B cell (primary cell): ENCODE measurements around the gene METRNL.

Experiments
- CTCF ChIP-seq: fragments of 200-600 bp; IDR thresholded peaks from one replicate; pipeline ENCODE4 v1.8.0; 2022; ENCODE audit warnings: antibody characterized with exemption, mild to moderate bottlenecking
- EZH2 ChIP-seq: IDR thresholded peaks from 2 replicates; pipeline ENCODE4 v1.6.1; 2012; ENCODE audit warnings: borderline replicate concordance, low read depth, mild to moderate bottlenecking, moderate library complexity, low read length; ENCODE audit not compliant: insufficient read depth, poor library complexity, severe bottlenecking

DNA sequence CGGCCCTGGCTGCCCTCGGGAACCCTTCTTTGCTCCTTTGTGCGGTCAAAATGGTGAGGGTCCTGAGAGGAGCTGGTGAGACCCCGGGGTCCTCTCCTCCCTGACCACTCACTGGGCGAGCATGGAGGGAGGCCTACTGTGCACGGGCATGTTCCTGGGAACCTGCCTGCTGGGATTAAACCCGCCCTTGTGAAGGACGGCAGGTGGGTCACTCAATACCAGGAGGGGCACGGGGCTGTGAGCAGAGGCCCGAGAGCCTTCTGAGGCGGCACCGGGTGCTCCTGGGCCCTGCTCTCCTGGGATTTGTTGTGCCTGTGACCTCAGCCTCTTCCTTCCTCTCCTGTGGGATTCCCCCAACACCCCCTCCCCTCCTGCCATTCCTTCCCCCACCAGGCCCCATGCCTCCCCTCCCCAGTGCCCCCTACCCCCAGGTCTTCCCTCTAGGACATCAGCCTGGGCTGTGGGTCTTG lies 19.7 kb downstream of the METRNL start:
- no peak for TF ChIP-seq CTCF
- no peak for TF ChIP-seq EZH2
